Cerebellar cortex (tissue), 1 donor: Measurements from ENCODE around the gene KCND3.

Experiments used
- DNase-seq: peaks from one replicate; pipeline ENCODE4 v3.0.0-alpha.2; 2015; ENCODE audit warnings: low spot score

Gene KCND3

DNA sequence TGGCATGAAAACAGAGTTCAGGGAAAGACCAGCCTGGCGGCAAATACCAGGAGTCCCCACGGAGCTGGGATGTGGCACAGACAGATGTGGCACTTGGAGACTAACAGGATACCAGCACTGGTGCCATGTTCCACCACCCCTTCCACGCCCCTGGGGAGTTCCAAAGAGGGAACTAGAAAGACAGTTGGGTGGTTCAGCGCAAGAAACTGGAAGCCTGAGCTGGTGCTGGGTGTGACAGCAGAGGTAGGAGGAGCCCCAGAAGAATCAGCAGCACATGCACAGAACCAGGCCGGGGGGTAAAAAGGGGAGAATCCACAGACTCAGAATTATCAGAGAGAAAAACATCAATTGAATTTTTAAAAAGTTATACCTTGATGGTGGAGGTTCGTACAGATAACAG, 211.4 kb downstream of the KCND3 start:
- no peak for DNase-seq

DNA sequence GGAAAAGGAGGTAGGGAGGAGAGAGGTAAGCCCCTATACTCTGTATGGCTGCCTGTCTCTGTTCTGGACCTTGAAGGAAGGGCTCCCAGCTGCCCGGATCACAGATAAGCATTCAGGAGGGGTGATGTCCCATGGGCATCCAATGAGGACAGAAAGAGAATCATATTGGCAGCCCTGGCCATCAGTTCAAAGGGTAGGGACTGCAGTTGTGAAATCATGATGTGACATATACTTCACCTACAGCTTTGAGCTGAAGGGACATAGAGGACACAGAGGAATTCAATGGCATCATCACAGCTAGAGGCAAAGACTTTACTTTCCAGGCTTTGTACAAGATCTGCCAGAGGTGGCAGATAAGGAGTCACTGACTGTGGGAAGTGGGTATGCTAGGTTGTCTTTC, 212.2 kb downstream of the KCND3 start:
- DNase-seq: no peak

DNA sequence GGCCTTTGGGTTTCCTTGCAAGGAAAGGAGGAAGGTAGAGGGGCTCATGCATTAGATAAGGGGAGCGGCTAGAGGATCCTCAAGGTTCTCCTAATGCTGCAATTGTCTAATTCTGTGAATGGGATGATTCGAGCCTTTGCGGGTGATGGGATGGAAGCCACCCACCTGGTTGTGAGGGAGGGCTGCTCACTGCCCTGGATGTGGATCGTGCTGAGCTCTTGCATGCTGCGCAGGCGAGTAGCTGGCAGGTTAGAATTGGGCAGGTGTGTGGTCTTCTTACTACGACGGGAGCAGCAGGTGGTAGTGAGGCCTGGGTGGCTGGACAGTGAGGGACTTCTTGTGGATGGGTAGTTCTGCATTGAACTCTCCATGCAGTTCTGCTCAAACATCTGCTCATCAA, 212.6 kb downstream of the KCND3 start:
- DNase-seq: no peak

DNA sequence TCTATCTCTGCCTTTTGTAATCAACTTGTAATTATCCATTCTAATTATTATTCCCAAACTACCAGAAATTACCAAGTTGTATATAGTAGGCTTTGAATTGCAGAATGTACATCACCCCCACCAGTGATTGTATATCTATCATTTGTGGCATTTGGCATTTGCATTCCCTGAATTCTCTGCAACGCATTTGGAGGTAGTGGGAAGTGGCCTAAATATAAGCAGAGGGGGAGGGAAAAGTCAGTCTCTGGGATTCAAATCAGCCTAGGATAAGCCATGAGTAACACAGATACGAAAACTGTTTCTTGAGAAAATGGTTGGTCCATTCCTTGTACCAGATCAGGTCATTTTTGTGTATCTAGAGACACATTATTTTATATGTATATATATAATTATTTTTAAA, 213.1 kb downstream of the KCND3 start:
- no peak for DNase-seq

DNA sequence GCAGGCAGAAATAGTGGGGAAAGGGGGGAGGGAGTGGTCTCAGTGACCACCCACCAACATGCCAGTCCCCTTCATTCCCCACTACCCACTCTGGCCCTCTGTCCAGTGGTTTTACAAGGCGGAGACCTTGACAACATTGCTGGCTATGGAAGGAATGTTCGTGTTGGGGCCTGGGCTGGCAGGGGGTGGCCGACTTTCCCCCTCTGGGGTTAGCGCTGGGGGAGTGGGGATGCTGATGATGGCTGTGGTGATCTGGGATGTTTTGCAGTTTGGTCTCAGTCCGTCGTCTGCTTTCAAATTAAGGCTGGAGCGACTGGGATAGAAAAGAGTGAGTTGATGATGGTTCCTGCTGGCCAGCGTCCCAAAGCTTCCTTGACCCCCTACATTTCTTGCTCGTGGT, 213.5 kb downstream of the KCND3 start:
- no peak for DNase-seq

DNA sequence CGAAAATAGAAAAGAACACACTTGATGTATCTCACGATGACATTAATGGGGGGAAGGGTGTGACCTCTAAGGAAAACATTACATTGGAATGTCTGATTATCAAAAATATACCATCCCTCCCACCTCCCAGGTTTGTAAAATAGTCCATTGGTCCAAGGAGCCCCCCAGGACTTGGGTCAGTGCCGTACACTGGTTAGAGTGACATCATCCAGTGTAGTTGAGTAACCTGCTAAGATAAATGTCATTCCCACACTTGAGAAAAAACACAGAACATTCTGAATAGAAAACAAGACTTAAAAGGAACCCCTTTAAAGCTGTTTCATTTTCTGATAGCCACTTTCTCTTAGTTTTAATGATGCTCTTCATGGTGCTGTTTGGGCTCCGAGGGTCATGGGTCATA, 218.6 kb downstream of the KCND3 start:
- no peak for DNase-seq

DNA sequence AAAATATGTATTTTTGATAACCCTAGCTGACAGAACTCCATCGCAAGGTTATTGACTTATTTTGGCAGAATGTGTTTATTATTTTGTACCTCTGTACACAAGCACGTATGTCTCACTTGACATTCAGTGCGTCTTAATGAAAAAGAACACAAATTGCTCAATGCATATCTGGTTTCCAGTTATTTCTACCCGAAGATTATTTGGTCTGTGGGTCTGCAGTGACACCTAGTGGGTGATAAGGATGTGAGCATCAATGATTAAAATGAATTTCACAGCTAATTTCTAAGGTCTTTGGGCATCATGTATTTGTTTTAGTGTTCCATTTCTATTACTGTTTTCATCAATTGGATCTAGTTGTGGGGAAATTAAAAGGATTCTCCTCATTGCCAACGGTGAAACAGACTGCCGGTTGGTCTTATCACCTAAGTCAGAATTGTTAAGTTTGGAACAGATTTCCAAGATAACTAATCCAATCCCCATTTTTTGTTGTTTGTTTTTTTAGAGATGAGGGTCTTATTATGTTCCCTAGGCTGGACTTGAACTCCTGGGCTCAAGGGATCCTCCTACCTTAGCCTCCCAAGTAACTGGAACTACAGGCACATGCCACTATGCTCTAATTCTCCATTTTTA, 219.8 kb downstream of the KCND3 start:
- DNase-seq: peak; percentile 84

DNA sequence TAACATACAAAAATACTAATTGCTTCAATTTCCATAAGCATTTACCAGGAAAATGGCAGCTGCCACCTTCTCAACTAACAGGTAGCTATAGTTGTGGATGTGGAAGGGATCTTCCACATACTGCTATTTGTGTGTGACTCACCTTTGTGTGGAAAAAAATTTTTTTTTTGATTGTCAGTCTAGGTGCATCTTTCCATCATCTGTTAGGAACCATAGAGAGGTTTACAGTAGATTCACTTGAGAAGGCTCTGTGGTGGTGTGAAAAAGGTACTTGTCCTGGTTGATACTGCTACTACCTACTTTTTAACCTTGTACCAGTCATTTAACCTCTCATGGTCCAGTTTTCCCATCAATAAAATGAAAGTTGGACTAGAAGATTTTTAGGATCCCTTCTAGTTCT, 220.8 kb downstream of the KCND3 start:
- DNase-seq: no peak

DNA sequence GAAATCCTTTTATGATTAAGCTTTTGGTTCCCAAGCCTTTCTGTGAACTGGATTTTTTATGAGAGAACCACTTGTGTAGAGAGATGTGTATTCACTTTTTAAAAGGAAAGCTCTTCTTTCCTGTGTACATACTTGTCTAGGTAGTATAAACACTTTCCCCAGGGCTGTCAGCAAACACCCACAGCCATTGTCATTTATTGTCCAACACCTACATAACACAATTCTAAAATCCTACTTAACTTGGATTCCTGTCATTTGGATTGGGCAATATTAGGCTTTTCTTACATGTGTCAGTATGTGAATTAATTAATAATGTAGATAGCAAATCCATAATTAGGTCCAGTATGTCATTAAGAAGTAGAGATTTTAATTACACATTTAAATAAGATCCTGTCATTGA, 221.4 kb downstream of the KCND3 start:
- no peak for DNase-seq

DNA sequence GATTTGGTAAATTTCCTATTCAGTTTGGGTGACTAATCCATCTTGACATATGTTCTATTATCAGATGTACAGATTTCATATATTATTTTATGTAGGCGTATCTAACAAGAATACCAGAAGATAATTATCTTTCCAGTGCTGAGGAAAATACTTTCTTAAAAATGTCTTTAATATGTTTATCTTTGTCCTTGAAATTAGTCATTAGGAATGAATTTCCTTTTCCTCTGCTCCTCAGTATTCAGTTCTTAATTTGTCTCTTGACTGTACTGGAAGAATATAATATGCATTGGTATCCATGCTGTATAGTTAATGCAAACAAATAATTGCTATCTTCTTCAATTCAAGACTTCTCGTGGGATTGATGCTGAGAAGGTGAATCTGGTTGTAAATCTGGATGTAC, 227.1 kb downstream of the KCND3 start:
- no peak for DNase-seq

DNA sequence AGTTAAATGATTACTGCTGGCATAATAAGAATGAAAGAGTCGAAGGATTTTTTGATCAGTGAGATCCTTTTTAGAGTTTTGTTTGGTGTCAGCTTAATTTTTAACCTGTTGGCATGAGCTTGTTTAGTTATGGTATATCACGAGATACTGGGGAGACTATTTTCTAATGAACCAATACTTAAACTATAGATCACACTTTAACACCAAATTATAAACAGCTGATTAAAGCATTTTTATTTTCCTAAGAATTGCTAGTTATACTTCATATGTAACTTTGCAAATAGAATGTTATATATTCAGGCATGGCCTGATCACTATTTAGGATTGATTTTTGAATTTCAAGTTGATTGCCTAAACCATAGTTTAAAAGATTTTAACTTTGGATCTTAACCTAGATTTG, 227.8 kb downstream of the KCND3 start:
- DNase-seq: no peak

DNA sequence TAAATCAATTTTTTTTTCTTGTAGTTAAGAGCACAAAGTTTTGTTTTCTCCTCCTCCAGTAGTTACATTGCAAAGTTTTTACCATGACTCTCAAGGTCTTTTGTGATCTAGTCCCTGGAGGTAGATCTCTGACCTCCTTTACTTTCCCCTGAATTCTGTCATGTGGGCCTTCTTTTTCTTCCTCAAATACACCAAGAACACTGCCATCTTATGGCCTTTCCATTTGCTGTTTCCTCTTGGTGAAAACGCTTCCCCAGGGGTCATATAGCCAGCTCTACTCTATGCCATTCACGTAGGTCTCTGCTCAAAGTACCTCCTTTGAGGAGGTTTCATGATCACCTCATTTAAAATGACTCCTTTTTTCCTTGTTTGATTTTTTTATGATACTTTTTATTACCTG, 231.1 kb downstream of the KCND3 start:
- DNase-seq: no peak

DNA sequence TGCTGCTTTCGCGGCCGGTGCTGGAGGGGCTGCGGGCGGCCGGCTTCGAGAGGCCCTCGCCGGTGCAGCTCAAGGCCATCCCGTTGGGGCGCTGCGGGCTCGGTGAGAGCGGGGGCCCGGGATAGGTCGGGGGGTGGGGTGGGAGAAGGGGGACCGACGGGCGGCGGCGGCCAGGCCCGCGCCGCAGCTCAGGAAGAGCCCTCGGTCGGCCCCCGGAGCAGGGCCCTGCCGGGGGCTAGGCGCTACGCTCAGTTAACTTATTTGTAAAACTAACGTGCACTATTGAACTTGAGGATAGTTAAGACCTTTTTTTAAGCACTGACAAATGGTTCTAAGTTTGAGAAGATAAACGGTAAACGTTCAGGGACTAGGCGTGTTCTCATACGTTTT, 233.3 kb downstream of the KCND3 start:
- DNase-seq: no peak

DNA sequence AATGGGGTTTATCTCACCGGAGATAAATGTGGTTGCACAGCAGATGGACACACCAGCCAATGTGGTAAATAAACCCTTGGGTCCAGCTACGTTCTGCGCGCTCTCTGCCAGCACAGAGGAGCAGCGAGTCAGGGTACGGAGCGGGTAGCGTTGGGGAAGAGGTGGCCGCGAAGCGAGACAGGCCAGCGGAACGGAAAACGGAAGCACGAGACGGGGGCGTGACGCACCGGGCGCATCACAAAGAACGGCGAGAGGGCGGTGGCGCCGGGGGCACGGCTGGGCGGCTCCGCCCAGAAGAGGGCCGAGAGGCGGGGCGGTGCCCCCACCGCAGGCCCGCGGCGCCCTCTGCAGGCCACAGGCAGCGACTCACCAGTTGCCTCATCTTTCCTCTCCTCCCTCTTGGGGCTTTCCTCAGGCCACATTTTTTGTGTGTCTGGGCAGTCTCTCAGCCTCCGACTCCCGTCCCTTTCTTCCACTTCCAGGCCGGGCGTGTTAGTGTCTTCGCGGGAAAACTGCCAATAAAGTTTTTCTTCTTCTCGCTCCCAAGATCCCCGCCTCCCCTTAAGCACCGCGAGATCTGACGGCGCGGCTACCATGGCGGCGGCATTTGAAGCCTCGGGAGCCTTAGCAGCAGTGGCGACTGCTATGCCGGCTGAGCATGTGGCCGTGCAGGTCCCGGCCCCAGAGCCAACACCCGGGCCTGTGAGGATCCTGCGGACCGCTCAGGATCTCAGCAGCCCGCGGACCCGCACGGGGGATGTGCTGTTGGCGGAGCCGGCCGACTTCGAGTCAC, 233.9 kb downstream of the KCND3 start, which contains the start of gene DDX20:
Gene DDX20, plus strand, starts transcription at position 571 of the 793 bp plus-strand sequence. Its CDS starts 24 bp downstream, at position 595.
- DNase-seq: peak; percentile 93

DNA sequence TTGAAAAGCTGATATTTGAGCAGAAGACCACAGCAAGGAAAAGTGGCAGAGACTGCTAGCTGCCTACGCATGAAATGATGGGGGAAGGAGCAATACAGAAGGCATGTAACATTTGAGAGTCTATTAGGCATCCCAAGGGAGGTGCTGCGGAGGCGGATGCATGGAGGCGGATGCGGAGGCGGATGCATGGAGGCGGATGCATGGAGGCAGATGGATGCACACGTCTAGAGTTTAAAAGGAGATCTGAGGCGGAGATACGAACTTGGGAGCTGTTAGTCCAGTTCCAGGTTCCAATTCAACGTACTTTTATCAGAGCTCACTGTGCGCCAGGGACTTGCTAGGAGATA, 234.5 kb downstream of the KCND3 start:
- no peak for DNase-seq

DNA sequence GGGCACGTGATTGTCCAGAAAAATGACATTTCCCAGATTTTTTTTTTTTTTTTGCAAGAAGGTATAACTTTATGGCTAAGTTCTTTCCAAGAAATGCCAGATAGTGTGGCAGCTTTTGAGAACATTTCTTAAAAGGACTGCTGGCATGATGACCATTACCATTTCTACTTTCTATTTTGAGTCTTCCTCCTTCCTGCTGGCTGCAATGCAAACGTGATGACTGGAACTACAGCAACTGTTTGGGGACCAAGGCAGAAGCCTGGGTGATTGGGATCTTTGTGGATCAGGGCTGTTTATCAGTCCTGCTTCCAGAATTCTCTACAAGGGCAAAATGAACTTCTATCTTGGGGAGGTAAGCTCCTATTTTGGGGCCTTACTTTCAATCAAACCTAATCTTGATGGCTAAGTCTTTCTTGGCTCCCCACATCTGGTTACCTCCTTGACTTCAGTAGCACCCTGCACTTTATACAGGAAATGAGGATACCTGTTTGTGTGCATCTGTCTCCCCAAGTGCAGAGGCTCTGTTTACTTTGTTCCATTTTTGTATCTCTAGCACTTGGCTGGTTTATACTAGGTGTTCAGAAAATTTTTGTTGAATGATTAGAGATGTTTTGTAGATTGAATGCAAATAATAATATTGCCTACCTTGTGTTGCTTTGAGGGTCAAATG, 237.4 kb downstream of the KCND3 start:
- no peak for DNase-seq

DNA sequence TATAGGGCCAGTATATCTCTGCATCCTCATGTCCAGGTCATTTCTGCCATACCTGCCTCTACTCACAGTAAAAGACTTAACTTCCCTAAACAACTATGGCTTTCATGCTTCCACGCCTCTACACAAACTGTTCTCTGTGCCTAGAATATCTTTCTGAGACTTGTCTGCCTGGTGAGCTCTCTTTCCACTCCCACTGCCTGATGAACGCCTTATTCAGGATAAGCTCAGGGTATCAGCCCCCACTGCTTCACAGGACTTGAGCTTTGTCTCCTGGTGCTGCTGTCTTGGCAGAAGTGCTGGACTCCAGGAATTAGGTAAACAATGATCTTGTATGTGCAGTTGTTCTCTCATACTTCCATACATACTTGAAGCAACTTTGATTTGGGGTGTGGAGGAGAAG, 238.6 kb downstream of the KCND3 start:
- no peak for DNase-seq

DNA sequence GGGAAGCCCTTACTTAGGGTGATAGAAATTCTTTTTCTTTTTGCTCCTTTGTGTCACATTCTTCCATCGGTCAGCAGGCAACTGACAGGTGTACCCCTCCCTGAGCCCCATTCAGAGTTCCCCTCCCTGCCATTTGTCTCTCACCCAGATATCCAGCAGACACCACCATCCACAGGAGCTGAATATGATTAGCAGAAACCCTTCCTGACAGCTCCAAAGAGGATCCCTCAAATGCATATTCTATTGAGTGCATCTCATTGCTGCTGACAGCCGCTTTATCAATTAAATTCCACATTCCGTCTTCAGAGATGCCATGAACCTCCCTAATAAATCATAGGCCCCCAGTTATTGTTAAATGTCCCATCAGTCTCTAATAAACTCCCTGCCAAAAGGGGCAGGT, 239.8 kb downstream of the KCND3 start:
- DNase-seq: no peak

DNA sequence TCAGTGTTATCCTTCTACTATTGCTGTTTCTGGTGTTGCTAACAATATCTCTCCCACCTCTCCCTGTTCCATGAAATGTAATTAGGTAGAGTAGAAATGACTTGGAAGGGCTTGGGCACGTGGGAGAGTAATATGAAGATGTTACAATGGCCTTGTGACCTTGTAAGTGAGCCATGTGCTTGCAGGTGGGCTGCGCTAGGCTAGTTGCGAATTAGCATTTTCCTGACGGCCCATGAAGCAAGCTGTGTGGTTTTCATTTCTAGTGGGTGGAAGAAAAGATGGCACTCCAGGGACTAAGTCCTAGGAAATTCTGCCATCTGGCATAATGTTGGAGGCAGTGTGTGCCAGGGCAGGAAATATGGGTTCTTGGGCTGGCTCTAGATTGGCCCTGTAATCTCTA, 241.5 kb downstream of the KCND3 start:
- no peak for DNase-seq

DNA sequence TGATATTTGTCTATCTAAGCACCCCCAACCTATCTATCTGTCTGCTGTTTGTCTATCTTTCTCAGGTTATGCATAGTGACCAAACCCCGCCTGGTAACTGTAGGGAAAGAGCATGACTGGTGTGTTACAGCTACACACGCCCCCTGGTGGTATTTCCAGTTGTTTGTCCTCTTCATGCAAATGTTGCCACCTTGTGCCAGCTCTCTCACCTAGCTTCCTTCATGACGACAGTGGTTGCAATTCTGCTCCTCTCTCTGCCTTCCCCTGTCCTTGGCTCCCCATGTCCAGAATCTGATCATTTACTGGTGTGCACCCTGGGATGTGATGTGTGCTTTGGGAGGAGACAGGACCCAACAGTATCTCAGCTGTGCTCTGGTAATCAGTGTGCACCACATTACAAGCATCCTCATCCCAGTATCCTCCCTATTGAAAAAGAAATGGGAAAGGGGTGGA, 242.2 kb downstream of the KCND3 start:
- peak; percentile 58 for DNase-seq

DNA sequence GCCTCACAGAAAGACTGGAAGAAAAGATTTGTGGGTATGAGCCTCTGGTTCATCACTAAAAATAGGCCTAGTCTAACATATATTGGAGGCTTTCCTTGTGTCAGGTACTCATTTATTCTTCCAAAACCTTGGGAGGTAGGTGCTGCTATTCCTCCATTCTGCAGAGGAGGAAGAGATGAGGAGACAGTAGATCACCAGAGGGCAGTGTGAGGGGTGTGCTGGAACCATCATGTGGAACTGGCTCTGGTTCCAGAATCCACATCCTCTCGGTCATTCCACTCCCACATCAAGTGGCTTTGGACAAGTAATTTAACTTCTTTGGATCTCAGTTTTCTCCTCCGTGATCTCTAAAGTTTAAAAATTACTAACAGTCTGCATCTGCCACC, 242.9 kb downstream of the KCND3 start:
- no peak for DNase-seq

DNA sequence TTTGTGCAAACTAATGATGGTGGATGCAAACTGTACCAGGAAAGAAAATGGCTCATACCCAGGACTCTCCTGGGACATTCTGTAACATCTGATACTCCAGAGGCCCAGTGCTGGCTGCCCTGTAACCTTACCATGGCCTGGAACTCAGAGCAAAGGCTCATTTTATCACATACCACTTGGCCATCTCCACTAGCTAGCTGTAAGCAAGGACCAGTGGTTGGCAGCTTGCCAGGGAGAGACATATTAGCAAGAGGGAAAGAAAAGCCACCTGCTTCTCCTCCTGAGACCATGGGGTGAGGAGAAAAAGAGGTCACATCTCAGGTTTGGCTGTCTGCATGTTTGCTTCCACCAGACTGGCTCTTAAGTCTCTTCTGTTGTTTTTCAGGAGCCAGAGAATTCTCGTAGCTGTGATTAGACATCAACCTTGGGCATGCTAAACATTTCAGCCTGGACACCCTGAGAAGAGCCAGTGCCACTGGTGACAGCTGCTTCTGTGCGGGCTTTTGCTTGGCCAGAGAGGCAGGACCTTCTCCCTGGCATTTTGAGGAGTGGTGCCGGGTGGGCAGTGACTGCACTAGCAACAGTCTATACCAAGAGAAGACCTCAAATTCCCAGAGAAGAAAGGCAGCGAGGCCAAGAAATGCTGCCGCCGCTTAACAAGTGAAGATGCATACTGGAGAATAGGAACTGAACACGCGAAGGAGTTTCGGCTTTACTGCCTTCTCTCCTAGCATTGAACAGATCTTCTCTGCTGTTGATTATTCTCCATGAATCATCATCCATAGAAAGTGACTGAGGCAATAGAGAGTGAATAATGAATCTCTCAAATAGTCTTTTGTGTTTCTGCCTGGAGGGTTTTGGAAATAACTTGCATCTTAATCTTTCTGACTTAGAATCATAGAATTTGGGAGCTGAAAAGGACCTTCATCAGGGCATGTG, 243.5 kb downstream of the KCND3 start:
- peak; percentile 76 for DNase-seq
